WTC11 (cell line): ENCODE measurements around the gene NSMF. TPM values are rescaled to one million over a fixed set of nuclear protein-coding genes. Genes with fewer than 3 reads are reported as not detected.

Source experiments
- ATAC-seq: fragments of 200-7000 bp; cut with Tn5 transposase; 2 replicates; pipeline ENCODE4 v1.10.0; 2021; ENCODE audit warnings: mild to moderate bottlenecking, moderate library complexity
- CTCF ChIA-PET: fragments of 300-600 bp; sonication (Branson Sonifier 250); formaldehyde crosslinking; loops from one replicate; lab custom pipeline; 2021; ENCODE audit warnings: antibody characterized with exemption; lab: Charles Lee
- POLR2A ChIA-PET: fragments of 350-600 bp; sonication (Branson Sonifier 250); formaldehyde crosslinking; loops from one replicate; lab custom pipeline; 2021; ENCODE audit warnings: antibody characterized with exemption; lab: Charles Lee
- DNase-seq: peaks from one replicate; pipeline ENCODE4 v3.0.0; 2021; ENCODE audit warnings: low spot score
- H3K27ac Mint-ChIP-seq: 2 replicates; pipeline ENCODE4 v1.8.0; 2021; ENCODE audit warnings: mixed read lengths
- H3K27me3 Mint-ChIP-seq: 2 replicates; pipeline ENCODE4 v1.8.0; 2021; ENCODE audit warnings: low read depth, mild to moderate bottlenecking, moderate library complexity, mixed read lengths
- H3K36me3 Mint-ChIP-seq: 2 replicates; pipeline ENCODE4 v1.8.0; 2021; ENCODE audit warnings: mixed read lengths
- H3K4me1 Mint-ChIP-seq: 2 replicates; pipeline ENCODE4 v1.8.0; 2022; ENCODE audit warnings: mixed read lengths
- H3K4me3 Mint-ChIP-seq: 2 replicates; pipeline ENCODE4 v1.8.0; 2021; ENCODE audit warnings: mild to moderate bottlenecking, moderate library complexity, mixed read lengths
- H3K9me3 Mint-ChIP-seq: 2 replicates; pipeline ENCODE4 v1.8.0; 2021; ENCODE audit warnings: mixed read lengths
- EMX1 ChIP-seq: fragments of 250-450 bp; sonication (Bioruptor Pico); IDR thresholded peaks from 2 replicates; pipeline ENCODE4 v1.8.0; 2021; ENCODE audit warnings: mild to moderate bottlenecking
- ETV6 ChIP-seq: sonication (generic); formaldehyde crosslinking; IDR thresholded peaks from 2 replicates; pipeline ENCODE4 v1.8.1; 2022; ENCODE audit warnings: mild to moderate bottlenecking, missing genetic modification reagents
- FOXK1 ChIP-seq: sonication (generic); formaldehyde crosslinking; IDR thresholded peaks from 2 replicates; pipeline ENCODE4 v1.8.0; 2022; ENCODE audit warnings: mild to moderate bottlenecking, moderate library complexity, missing genetic modification reagents
- MXD4 ChIP-seq: fragments of 250-450 bp; sonication (Bioruptor Pico); IDR thresholded peaks from 2 replicates; pipeline ENCODE4 v1.8.0; 2021; ENCODE audit warnings: mild to moderate bottlenecking, moderate library complexity, borderline replicate concordance
- RELA ChIP-seq: sonication (generic); formaldehyde crosslinking; IDR thresholded peaks from 2 replicates; pipeline ENCODE4 v1.8.1; 2022; ENCODE audit warnings: missing genetic modification reagents, mild to moderate bottlenecking, borderline replicate concordance
- TCF7 ChIP-seq: sonication (generic); formaldehyde crosslinking; IDR thresholded peaks from 2 replicates; pipeline ENCODE4 v1.8.0; 2022; ENCODE audit warnings: mild to moderate bottlenecking, low read depth, missing genetic modification reagents, moderate library complexity
- ZBTB21 ChIP-seq: sonication (generic); formaldehyde crosslinking; IDR thresholded peaks from 2 replicates; pipeline ENCODE4 v1.8.1; 2023; ENCODE audit warnings: mild to moderate bottlenecking, missing genetic modification reagents, borderline replicate concordance
- total RNA-seq: library from RNA; stranded (reverse); gene quantifications from 3 replicates; pipeline ENCODE4 v1.2.3, GENCODE V29; 2021
- TF ChIP-seq, protein P1 (sequence below): sonication (generic); formaldehyde crosslinking; IDR thresholded peaks from 2 replicates; pipeline ENCODE4 v1.8.0; 2022; ENCODE audit warnings: mild to moderate bottlenecking, missing genetic modification reagents
- TF ChIP-seq, protein P2 (sequence below): sonication (generic); formaldehyde crosslinking; IDR thresholded peaks from 2 replicates; pipeline ENCODE4 v1.8.1; 2022; ENCODE audit warnings: low read depth, mild to moderate bottlenecking, moderate library complexity, missing genetic modification reagents, borderline replicate concordance
- TF ChIP-seq, protein P3 (sequence below): sonication (generic); formaldehyde crosslinking; IDR thresholded peaks from 2 replicates; pipeline ENCODE4 v1.8.1; 2022; ENCODE audit warnings: mild to moderate bottlenecking, moderate library complexity, missing genetic modification reagents
- TF ChIP-seq, protein P4 (sequence below): sonication (generic); formaldehyde crosslinking; IDR thresholded peaks from 2 replicates; pipeline ENCODE4 v1.8.1; 2022; ENCODE audit warnings: missing genetic modification reagents, borderline replicate concordance
- TF ChIP-seq, protein P5 (sequence below): sonication (generic); formaldehyde crosslinking; IDR thresholded peaks from 2 replicates; pipeline ENCODE4 v1.8.0; 2022; ENCODE audit warnings: mild to moderate bottlenecking, missing genetic modification reagents
- TF ChIP-seq, protein P6 (sequence below): sonication (generic); formaldehyde crosslinking; IDR thresholded peaks from 2 replicates; pipeline ENCODE4 v1.8.1; 2023; ENCODE audit warnings: mild to moderate bottlenecking, missing genetic modification reagents

The NSMF gene
- total RNA-seq, 1 experiment from 2014 or later = 61.9 TPM

DNA sequence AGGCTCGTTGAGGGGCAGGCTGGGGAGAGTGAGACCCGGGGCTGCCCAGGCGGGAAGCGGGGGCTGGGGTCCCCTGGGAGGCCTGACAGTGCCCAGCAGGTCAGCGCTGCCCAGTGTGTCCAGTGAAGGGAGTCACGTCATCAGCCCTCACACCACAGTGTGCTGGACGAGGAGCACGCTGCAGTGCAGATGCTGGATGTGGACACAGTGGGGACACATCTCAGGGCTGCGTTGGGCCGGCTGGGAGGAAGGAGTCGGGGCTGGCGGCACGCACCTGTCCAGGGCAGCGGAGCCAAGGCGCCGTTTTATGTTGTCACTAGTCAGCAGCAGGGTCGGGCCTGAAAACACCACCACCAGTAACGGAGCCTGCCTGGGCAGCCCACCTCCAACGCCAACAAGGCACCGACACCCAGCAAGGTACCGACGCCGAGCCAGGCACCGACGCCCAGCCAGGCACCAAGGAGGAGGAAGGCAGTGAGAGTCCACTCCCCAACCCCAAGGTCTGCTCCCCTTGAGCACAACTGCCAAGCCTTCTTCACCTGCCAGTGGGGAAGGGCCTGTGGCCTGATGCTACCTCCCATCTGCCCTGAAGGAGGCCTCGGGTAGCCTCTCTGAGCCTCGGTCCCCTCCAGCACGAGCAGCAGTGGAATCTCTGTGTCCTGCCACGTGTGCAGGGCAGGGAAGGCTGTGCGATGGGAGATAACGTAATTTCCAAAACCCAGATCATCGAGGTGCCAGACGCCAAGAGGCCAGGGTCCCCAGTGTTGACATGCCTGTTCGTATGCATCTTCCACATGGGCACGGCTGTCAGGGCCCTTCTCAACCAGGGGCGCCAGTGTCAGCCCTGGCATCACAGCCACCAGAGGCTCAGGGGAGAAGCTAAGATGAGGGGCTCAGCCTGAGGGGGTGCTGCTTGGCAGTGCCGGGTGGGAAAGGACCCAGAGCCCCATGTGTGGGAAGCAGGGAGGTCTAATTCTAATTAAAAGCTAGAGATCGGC is 21.9 kb upstream of the NSMF start (continued):
- TF ChIP-seq, protein P1, sequence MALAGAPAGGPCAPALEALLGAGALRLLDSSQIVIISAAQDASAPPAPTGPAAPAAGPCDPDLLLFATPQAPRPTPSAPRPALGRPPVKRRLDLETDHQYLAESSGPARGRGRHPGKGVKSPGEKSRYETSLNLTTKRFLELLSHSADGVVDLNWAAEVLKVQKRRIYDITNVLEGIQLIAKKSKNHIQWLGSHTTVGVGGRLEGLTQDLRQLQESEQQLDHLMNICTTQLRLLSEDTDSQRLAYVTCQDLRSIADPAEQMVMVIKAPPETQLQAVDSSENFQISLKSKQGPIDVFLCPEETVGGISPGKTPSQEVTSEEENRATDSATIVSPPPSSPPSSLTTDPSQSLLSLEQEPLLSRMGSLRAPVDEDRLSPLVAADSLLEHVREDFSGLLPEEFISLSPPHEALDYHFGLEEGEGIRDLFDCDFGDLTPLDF = no peak
- TF ChIP-seq EMX1 (CRISPR knock-in tag) = no peak

DNA sequence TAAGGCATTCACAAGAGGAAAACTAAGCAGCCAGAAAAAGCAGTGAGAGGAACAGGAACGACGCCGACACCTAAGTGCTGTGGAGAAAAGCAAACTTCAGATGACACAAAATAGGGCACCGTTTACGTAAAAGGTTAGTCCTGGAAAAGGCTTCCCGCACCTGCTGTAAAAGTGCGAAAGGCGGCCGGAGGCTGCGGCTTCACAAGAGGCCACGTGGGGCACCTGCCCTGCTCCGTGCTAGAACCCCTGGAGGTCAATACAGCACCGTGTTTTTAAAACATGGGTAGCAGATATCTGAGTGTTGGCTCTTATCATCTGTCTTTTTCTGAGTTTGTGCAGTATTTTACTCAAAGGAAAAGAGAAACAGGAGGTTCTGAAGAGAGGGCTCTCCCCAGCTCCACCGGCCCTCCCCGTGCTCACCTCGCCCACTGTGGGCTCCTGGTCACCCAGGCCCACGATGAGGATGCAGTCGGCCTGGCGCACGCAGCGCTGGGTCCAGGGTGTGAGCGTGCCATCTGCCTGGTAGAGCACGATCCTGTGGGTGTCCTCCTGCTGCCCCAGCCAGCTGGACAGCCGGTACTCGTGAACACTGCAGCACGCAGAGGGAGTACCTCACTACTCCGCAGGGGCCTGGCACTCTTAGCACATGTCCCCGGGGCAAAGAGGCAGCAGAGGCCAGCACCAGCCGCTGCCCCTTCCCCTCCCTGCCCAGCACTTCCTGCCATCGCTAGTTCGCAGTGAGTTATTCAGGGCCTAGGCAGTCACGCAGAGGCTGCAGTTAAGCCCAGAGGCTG is 21.0 kb upstream of the NSMF start:
- H3K4me3 Mint-ChIP-seq = no peak overlapping the region
- ChIA-PET POLR2A (no interaction called here), CTCF (interaction anchor here (1.6 kb wide), 1 partner anchor 55 kb away, joined by 5 read pairs; no protein-coding TSS in a partner anchor)
- 0 out of 2 replicates have a peak, but pooled peaks cover 4% of the 10 kb centered on the region for H3K4me1 Mint-ChIP-seq
- H3K9me3 Mint-ChIP-seq = peaks cover 9% of the 10 kb centered on the region
- peaks cover 7% of the 10 kb centered on the region for H3K36me3 Mint-ChIP-seq
- no peak for DNase-seq
- ATAC-seq = no peak
- TF ChIP-seq RELA (CRISPR knock-in tag) (no peak), ZBTB21 (CRISPR knock-in tag) (no peak), FOXK1 (no peak), MXD4 (no peak), ETV6 (CRISPR knock-in tag) (no peak)
- TF ChIP-seq, protein P2, sequence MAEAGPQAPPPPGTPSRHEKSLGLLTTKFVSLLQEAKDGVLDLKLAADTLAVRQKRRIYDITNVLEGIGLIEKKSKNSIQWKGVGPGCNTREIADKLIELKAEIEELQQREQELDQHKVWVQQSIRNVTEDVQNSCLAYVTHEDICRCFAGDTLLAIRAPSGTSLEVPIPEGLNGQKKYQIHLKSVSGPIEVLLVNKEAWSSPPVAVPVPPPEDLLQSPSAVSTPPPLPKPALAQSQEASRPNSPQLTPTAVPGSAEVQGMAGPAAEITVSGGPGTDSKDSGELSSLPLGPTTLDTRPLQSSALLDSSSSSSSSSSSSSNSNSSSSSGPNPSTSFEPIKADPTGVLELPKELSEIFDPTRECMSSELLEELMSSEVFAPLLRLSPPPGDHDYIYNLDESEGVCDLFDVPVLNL (CRISPR knock-in tag) = no peak
- TF ChIP-seq, protein P3, sequence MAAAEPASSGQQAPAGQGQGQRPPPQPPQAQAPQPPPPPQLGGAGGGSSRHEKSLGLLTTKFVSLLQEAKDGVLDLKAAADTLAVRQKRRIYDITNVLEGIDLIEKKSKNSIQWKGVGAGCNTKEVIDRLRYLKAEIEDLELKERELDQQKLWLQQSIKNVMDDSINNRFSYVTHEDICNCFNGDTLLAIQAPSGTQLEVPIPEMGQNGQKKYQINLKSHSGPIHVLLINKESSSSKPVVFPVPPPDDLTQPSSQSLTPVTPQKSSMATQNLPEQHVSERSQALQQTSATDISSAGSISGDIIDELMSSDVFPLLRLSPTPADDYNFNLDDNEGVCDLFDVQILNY (CRISPR knock-in tag) = no peak
- TF ChIP-seq, protein P4, sequence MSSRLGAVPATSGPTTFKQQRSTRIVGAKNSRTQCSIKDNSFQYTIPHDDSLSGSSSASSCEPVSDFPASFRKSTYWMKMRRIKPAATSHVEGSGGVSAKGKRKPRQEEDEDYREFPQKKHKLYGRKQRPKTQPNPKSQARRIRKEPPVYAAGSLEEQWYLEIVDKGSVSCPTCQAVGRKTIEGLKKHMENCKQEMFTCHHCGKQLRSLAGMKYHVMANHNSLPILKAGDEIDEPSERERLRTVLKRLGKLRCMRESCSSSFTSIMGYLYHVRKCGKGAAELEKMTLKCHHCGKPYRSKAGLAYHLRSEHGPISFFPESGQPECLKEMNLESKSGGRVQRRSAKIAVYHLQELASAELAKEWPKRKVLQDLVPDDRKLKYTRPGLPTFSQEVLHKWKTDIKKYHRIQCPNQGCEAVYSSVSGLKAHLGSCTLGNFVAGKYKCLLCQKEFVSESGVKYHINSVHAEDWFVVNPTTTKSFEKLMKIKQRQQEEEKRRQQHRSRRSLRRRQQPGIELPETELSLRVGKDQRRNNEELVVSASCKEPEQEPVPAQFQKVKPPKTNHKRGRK (CRISPR knock-in tag) = no peak
- TF ChIP-seq, protein P5, sequence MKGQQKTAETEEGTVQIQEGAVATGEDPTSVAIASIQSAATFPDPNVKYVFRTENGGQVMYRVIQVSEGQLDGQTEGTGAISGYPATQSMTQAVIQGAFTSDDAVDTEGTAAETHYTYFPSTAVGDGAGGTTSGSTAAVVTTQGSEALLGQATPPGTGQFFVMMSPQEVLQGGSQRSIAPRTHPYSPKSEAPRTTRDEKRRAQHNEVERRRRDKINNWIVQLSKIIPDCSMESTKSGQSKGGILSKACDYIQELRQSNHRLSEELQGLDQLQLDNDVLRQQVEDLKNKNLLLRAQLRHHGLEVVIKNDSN = no peak
- no peak overlapping the region for H3K27ac Mint-ChIP-seq
- 0 out of 2 replicates have a peak, but pooled peaks cover 3% of the 10 kb centered on the region for H3K27me3 Mint-ChIP-seq

DNA sequence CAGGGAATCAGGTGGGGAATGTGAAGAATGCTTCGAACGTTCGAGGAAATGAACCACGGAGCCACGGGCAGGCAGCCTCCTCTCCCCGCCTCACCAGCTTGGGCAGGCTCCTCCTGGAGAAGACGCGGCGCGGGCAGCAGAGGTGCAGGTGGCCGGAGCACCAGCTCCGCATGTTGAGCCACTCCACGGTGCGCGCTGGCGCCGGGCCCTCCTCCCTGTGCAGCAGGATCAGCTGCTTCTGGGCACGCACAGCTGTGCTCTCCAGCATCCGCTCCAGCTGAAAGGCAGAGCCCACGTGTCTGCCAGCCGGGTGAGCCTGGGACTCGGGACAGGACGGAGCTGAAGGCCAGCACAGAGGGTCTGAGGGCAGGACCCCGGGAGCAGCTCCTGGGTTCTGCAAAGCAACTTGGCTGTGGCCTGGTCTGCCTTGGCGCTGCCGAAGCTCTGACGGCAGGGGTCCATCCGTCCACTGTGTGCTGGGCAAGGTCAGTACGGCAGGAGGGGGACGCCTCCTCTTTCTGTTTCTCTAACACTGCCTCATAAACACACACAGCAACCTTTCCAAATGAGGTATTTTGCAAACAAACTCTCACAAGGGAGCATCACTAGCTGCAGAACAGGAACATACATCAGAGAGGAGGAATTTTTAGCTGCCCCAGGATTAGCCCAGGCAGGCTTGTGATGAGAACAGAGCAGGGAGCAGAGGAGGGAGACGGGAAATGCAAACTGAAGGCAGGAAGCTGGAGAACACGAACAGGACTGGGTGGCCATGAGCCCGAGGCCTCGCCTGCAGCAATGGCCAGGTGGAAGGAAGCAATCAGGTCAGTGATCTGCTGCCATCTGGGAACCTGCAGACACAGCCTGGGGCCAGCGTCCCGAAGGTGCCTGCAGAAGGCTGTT is 20.1 kb upstream of the NSMF start:
- ATAC-seq (no peak), DNase-seq (no peak)
- POLR2A ChIA-PET = no interaction called here
- Mint-ChIP-seq H3K27me3 (peaks cover 3% of the 10 kb centered on the region; the same call in 1 of the 2 replicates), H3K36me3 (peaks cover 10% of the 10 kb centered on the region), H3K9me3 (peaks cover 13% of the 10 kb centered on the region), H3K4me1 (0 out of 2 replicates have a peak, but pooled peaks cover 4% of the 10 kb centered on the region), H3K27ac (no peak overlapping the region), H3K4me3 (no peak overlapping the region)
- TF ChIP-seq TCF7 (CRISPR knock-in tag) (0 out of 2 replicates have a peak, but pooled peaks have one; percentile 8), RELA (CRISPR knock-in tag) (0 out of 2 replicates have a peak, but pooled peaks have one; percentile 17)
- TF ChIP-seq, protein P6, sequence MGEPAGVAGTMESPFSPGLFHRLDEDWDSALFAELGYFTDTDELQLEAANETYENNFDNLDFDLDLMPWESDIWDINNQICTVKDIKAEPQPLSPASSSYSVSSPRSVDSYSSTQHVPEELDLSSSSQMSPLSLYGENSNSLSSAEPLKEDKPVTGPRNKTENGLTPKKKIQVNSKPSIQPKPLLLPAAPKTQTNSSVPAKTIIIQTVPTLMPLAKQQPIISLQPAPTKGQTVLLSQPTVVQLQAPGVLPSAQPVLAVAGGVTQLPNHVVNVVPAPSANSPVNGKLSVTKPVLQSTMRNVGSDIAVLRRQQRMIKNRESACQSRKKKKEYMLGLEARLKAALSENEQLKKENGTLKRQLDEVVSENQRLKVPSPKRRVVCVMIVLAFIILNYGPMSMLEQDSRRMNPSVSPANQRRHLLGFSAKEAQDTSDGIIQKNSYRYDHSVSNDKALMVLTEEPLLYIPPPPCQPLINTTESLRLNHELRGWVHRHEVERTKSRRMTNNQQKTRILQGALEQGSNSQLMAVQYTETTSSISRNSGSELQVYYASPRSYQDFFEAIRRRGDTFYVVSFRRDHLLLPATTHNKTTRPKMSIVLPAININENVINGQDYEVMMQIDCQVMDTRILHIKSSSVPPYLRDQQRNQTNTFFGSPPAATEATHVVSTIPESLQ (CRISPR knock-in tag) = no peak
- CTCF ChIA-PET = interaction anchor here (1.2 to 1.6 kb wide), 2 partner anchors 56 to 73 kb away, joined by 4 to 5 read pairs; partner anchors contain the start of gene MRPL41
